ENCODE results near the gene SEPTIN2. TPM values are rescaled to one million over a fixed set of nuclear protein-coding genes. Genes with fewer than 3 reads are reported as not detected.

Gene SEPTIN2
- total and polyA plus RNA-seq, 2 donors (not counting 3 experiments of a cell fraction or from before 2014, with no cell fraction given): 427 to 512 TPM

GRCh38 chr2:241274127-241274526, 41.6 kb upstream of the SEPTIN2 start:
- Histone ChIP-seq H3K36me3 (ENCODE audit: control insufficient read depth in 2 of 2, extremely low read depth in 1 of 2, insufficient read depth in 2 of 2, low read length in 2 of 2) (peaks cover 0 to 1% of the 10 kb centered on the region in 2 experiments), H3K27me3 (ENCODE audit: control insufficient read depth in 2 of 2, insufficient read depth in 2 of 2, low read length in 2 of 2) (no peaks in the 10 kb centered on the region), H3K4me2 (ENCODE audit: insufficient read depth, low read length) (no peak overlapping the region), H3K9me3 (replicated peaks; ENCODE audit: control insufficient read depth, insufficient read depth, low read length) (no peaks in the 10 kb centered on the region), H3K4me1 (ENCODE audit: control insufficient read depth, extremely low read depth, insufficient read depth, low read length) (peaks cover 23% of the 10 kb centered on the region), H4K20me1 (replicated peaks; ENCODE audit: control insufficient read depth, extremely low read depth, insufficient read depth, low read length) (peaks cover 5% of the 10 kb centered on the region), H3K9ac (replicated peaks; ENCODE audit: extremely low read depth, insufficient read depth, low read length) (no peak overlapping the region), H3K9me1 (replicated peaks; ENCODE audit: control insufficient read depth, extremely low read depth, insufficient read depth, low read length) (no peaks in the 10 kb centered on the region), H3K4me3 (replicated peaks in 1 of 3; ENCODE audit: insufficient read depth in 1 of 3, low read depth in 1 of 3, low read length in 3 of 3) (no peak overlapping the region), H2AFZ (ENCODE audit: low read depth, low read length) (no peak overlapping the region), H3K27ac (ENCODE audit: insufficient read depth, low read depth, low read length) (no peak overlapping the region), H3K79me2 (ENCODE audit: control insufficient read depth, insufficient read depth, low read length) (peaks cover 59% of the 10 kb centered on the region)
- no peak for FAIRE-seq
- intact Hi-C loops (cut with micrococcal nuclease): no loop called here
- no TSS peak for BruUV-seq (replicated peaks)
- ChIA-PET CTCF (no interaction called here), POLR2A (no interaction called here)
- dilution Hi-C loops (cut with MboI; ENCODE audit: extremely low pct_ligation_motif_present, low sequenced_read_pairs): no loop called here
- no peak for DNase-seq (ENCODE audit: low read depth, low spot score)
- no peak for TF ChIP-seq POLR2AphosphoS5 (IDR thresholded peaks at IDR 0.05; ENCODE audit: insufficient read depth, low read depth, low read length)
- no peak for TF ChIP-seq FOS (IDR thresholded peaks at IDR 0.05; ENCODE audit: borderline replicate concordance, insufficient read depth, low read length)
- no peak for TF ChIP-seq JUN (IDR thresholded peaks at IDR 0.05; ENCODE audit: borderline replicate concordance, insufficient read depth, insufficient read length, low read depth)
- TF ChIP-seq CTCF (IDR thresholded peaks at IDR 0.05; ENCODE audit: extremely low read depth in 1 of 2, insufficient read depth in 1 of 2, low read depth in 1 of 2, low read length in 2 of 2): no peak
- TF ChIP-seq GATA2 (IDR thresholded peaks at IDR 0.05; ENCODE audit: insufficient read depth, insufficient read length, low read depth, low read length): no peak
- no peak for TF ChIP-seq POLR2A (IDR thresholded peaks at IDR 0.05; ENCODE audit: low read depth, low read length)
- TF ChIP-seq, protein P1, sequence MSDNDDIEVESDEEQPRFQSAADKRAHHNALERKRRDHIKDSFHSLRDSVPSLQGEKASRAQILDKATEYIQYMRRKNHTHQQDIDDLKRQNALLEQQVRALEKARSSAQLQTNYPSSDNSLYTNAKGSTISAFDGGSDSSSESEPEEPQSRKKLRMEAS (IDR thresholded peaks at IDR 0.05; ENCODE audit: insufficient read depth, insufficient read length): no peak
- TF ChIP-seq MYC (IDR thresholded peaks at IDR 0.05; ENCODE audit: low read depth, low read length): no peak
- TF ChIP-seq EZH2 (IDR thresholded peaks at IDR 0.05; ENCODE audit: borderline replicate concordance, low read depth, low read length, severe bottlenecking): no peak
